CD8-positive, alpha-beta memory T cell (primary cell): ENCODE data around the gene DPYD. TPM values are rescaled to one million over a fixed set of nuclear protein-coding genes. Genes with fewer than 3 reads are reported as not detected.

ENCODE experiments used
- CTCF ChIA-PET: fragments of 350-600 bp; sonication (Branson Sonifier 250); formaldehyde crosslinking; loops from one replicate; lab custom pipeline; 2021; ENCODE audit warnings: antibody characterized with exemption; lab: Charles Lee
- POLR2A ChIA-PET: fragments of 350-600 bp; sonication (Branson Sonifier 250); formaldehyde crosslinking; loops from one replicate; lab custom pipeline; 2021; ENCODE audit warnings: antibody characterized with exemption; lab: Charles Lee
- DNase-seq, 5 donors: peaks; one replicate each; pipeline versions ENCODE4 v3.0.0 to v3.0.0-alpha.2; 2020 to 2022; ENCODE audit warnings: mixed read lengths in 1 of 5
- H3K27ac ChIP-seq: one replicate; pipeline ENCODE4 v1.7.0; 2013; ENCODE audit warnings: low read depth, mild to moderate bottlenecking, low read length, moderate library complexity
- H3K27me3 ChIP-seq: 2 replicates; pipeline ENCODE4 v1.7.0; 2013; ENCODE audit warnings: low read length, mild to moderate bottlenecking; ENCODE audit not compliant: insufficient read depth, poor library complexity, severe bottlenecking
- H3K36me3 ChIP-seq: 2 replicates; pipeline ENCODE4 v1.7.0; 2013; ENCODE audit warnings: mild to moderate bottlenecking, low read length, moderate library complexity; ENCODE audit not compliant: insufficient read depth
- H3K4me1 ChIP-seq: 2 replicates; pipeline ENCODE4 v1.7.0; 2013; ENCODE audit warnings: mild to moderate bottlenecking, low read length, moderate library complexity; ENCODE audit not compliant: insufficient read depth
- H3K4me3 ChIP-seq: 2 replicates; pipeline ENCODE4 v1.7.0; 2013; ENCODE audit warnings: mild to moderate bottlenecking, low read length
- H3K9me3 ChIP-seq: 2 replicates; pipeline ENCODE4 v1.7.0; 2013; ENCODE audit warnings: mild to moderate bottlenecking, low read length
- H3K27ac Mint-ChIP-seq, 8 donors: one replicate each; pipeline ENCODE4 v1.8.0; 2020 to 2021; ENCODE audit warnings: mixed read lengths in 8 of 8, mild to moderate bottlenecking in 6 of 8, inconsistent platforms in 3 of 8, moderate library complexity in 3 of 8
- H3K27me3 Mint-ChIP-seq, 2 donors: one replicate each; pipeline ENCODE4 v1.8.0; 2020 to 2021; ENCODE audit warnings: mixed read lengths in 2 of 2, mild to moderate bottlenecking in 1 of 2, moderate library complexity in 1 of 2
- H3K36me3 Mint-ChIP-seq, 3 donors: one replicate each; pipeline ENCODE4 v1.8.0; 2020 to 2021; ENCODE audit warnings: mixed read lengths in 3 of 3, inconsistent platforms in 1 of 3, mild to moderate bottlenecking in 1 of 3
- H3K4me1 Mint-ChIP-seq, 3 donors: one replicate each; pipeline ENCODE4 v1.8.0; 2020 to 2021; ENCODE audit warnings: mixed read lengths in 3 of 3, inconsistent platforms in 1 of 3, mild to moderate bottlenecking in 1 of 3
- H3K4me3 Mint-ChIP-seq, 7 donors: one replicate each; pipeline ENCODE4 v1.8.0; 2020 to 2021; ENCODE audit warnings: mixed read lengths in 7 of 7, mild to moderate bottlenecking in 6 of 7, moderate library complexity in 4 of 7, inconsistent platforms in 2 of 7
- H3K9me3 Mint-ChIP-seq, 5 donors: one replicate each; pipeline ENCODE4 v1.8.0; 2020 to 2022; ENCODE audit warnings: mixed read lengths in 5 of 5, mild to moderate bottlenecking in 3 of 5, moderate library complexity in 2 of 5, inconsistent platforms in 1 of 5
- polyA plus RNA-seq: library from polyadenylated mRNA; unstranded; fragments of 300-500 nt; fragmentation: Illumina TruSeq; gene quantifications from one replicate; pipeline ENCODE4 v1.2.3, GENCODE V29; 2021
- total RNA-seq, 2 experiments: library from RNA; stranded (reverse); gene quantifications; one replicate each; pipeline ENCODE4 v1.2.3, GENCODE V29; 2021

Gene DPYD
- total and polyA plus RNA-seq, 3 experiments from 2014 or later = 9.6 to 43.9 (median 10.3) TPM

DNA sequence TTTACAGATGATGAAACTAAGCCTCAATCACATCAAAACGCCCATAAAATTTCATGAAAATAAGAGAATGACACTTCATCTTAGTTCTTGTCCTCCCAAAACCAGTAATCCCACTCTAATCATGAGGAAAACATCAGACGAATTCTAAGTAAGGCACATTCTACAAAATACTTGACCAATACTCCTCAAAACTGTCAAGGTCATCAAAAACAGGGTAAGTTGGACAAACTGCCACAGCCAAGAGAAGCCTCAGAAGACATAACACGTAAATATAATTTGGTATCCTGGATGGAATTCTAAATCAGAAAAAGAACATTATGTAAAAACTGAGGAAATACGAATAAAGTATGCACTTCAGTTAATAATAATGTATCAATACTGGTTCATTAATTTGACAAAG is 128.2 kb downstream of the DPYD start:
- H3K36me3 Mint-ChIP-seq = peaks cover 0 to 4% (median 4%) of the 10 kb centered on the region in 3 donors
- Histone ChIP-seq H3K4me1 (peaks cover 8% of the 10 kb centered on the region), H3K27ac (no peak overlapping the region), H3K9me3 (no peaks in the 10 kb centered on the region), H3K36me3 (no peaks in the 10 kb centered on the region), H3K27me3 (no peaks in the 10 kb centered on the region), H3K4me3 (no peak overlapping the region)
- POLR2A ChIA-PET = no interaction called here
- H3K4me3 Mint-ChIP-seq = no peak overlapping the region
- no peaks in the 10 kb centered on the region for H3K27me3 Mint-ChIP-seq
- CTCF ChIA-PET = no interaction called here
- DNase-seq = no peak
- H3K27ac Mint-ChIP-seq = peak overlapping the region in 1 of 8 donors; percentile 52
- H3K4me1 Mint-ChIP-seq = peaks cover 43 to 66% (median 63%) of the 10 kb centered on the region in 3 donors
- H3K9me3 Mint-ChIP-seq = no peaks in the 10 kb centered on the region

GRCh38 chr1:97791251-97791650 is 129.6 kb downstream of the DPYD start:
- Histone ChIP-seq H3K27me3 (no peaks in the 10 kb centered on the region), H3K4me1 (peaks cover 8% of the 10 kb centered on the region), H3K9me3 (no peaks in the 10 kb centered on the region), H3K4me3 (no peak overlapping the region), H3K27ac (no peak overlapping the region), H3K36me3 (no peaks in the 10 kb centered on the region)
- peak overlapping the region in 5 of 7 donors; percentile 12 to 53 (median 26) for H3K4me3 Mint-ChIP-seq
- ChIA-PET POLR2A (no interaction called here), CTCF (no interaction called here)
- H3K9me3 Mint-ChIP-seq = no peaks in the 10 kb centered on the region
- peaks cover 41 to 58% (median 53%) of the 10 kb centered on the region in 3 donors for H3K4me1 Mint-ChIP-seq
- H3K27me3 Mint-ChIP-seq = no peaks in the 10 kb centered on the region
- peaks cover 0 to 2% (median 1%) of the 10 kb centered on the region in 3 donors for H3K36me3 Mint-ChIP-seq
- DNase-seq = no peak
- H3K27ac Mint-ChIP-seq = peak overlapping the region in 5 of 8 donors; percentile 10 to 76 (median 39)

DNA sequence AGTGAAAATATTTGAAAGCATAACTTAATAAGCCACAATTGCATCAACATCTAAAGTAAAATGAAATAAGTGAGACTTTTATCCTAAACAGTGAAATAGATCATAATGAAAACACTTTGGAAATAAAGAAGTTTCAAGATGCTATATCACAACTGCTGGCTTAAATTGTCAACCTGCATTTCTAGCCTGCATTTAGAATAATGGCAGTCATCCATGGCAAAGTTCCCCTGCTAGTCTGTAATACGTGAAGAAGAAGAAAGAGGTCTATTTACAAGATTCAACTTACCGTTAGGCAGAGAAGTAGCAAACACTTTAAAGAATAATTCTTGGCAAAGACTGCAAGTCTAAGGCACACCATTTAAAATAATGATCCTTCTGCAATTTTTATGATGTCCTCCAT is 133.6 kb downstream of the DPYD start:
- Histone ChIP-seq H3K27me3 (no peaks in the 10 kb centered on the region), H3K27ac (no peak overlapping the region), H3K4me3 (no peak overlapping the region), H3K4me1 (peaks cover 8% of the 10 kb centered on the region), H3K9me3 (no peaks in the 10 kb centered on the region), H3K36me3 (no peaks in the 10 kb centered on the region)
- no peak overlapping the region for H3K27ac Mint-ChIP-seq
- DNase-seq = no peak
- ChIA-PET CTCF (no interaction called here), POLR2A (no interaction called here)
- no peaks in the 10 kb centered on the region for H3K9me3 Mint-ChIP-seq
- peaks cover 0 to 12% (median 4%) of the 10 kb centered on the region in 3 donors for H3K36me3 Mint-ChIP-seq
- H3K4me3 Mint-ChIP-seq = no peak overlapping the region
- no peaks in the 10 kb centered on the region for H3K27me3 Mint-ChIP-seq
- H3K4me1 Mint-ChIP-seq = peaks cover 37 to 61% (median 45%) of the 10 kb centered on the region in 3 donors

DNA sequence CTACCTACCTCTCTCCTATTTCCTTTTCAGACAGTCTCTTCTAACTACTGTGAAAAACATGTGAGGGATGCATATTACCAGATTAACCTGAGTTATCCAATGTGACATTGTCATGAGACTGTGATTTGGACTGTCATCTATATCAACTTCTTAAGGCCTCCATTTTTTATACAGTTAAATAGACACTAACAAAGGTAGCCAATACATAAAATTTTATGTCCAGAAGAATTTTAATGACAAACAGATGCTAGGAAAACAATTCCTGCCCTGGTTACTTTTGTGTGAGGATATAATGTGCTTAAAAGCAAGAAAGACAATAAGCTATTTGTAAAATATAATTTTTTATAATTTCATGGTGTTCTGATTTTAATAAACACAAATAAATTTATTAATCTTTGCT is 136.2 kb downstream of the DPYD start:
- ChIA-PET POLR2A (no interaction called here), CTCF (no interaction called here)
- no peaks in the 10 kb centered on the region for H3K27me3 Mint-ChIP-seq

DNA sequence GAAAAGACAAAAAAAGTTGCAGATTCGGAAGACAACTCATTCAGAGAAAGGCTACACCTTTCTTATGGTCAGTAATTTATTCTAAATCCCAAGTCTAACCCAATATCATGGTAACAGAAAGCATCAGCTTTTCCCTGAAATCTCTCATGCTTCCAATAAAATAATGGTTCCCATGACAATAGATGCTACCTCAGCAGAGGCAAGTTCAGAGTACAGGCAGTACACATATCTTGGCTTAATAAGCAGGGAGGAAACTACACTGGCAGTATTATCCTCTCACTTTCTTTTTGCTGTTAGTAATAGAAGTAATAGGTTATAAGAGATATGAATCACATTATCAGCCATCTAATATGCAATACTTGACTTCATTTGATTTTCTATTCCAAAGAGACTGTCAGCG is 137.1 kb downstream of the DPYD start:
- Histone ChIP-seq H3K9me3 (no peaks in the 10 kb centered on the region), H3K36me3 (no peaks in the 10 kb centered on the region), H3K27me3 (no peaks in the 10 kb centered on the region), H3K27ac (no peak overlapping the region), H3K4me1 (no peaks in the 10 kb centered on the region), H3K4me3 (no peak overlapping the region)
- no peaks in the 10 kb centered on the region for H3K9me3 Mint-ChIP-seq
- peaks cover 17 to 33% (median 22%) of the 10 kb centered on the region in 3 donors for H3K4me1 Mint-ChIP-seq
- H3K4me3 Mint-ChIP-seq = no peak overlapping the region
- peak overlapping the region in 1 of 8 donors; percentile 41 for H3K27ac Mint-ChIP-seq
- ChIA-PET CTCF (no interaction called here), POLR2A (no interaction called here)
- H3K27me3 Mint-ChIP-seq = no peaks in the 10 kb centered on the region
- peaks cover 0 to 12% (median 2%) of the 10 kb centered on the region in 3 donors for H3K36me3 Mint-ChIP-seq
- DNase-seq = no peak

More for the DNA sequence above, 136.2 kb downstream of the DPYD start:
- Histone ChIP-seq H3K4me1 (no peaks in the 10 kb centered on the region), H3K9me3 (no peaks in the 10 kb centered on the region), H3K36me3 (no peaks in the 10 kb centered on the region), H3K27ac (no peak overlapping the region), H3K27me3 (no peaks in the 10 kb centered on the region), H3K4me3 (no peak overlapping the region)
- H3K4me1 Mint-ChIP-seq = peaks cover 22 to 42% (median 30%) of the 10 kb centered on the region in 3 donors
- H3K27ac Mint-ChIP-seq = no peak overlapping the region
- no peak overlapping the region for H3K4me3 Mint-ChIP-seq
- H3K36me3 Mint-ChIP-seq = peaks cover 0 to 12% (median 2%) of the 10 kb centered on the region in 3 donors
- no peaks in the 10 kb centered on the region for H3K9me3 Mint-ChIP-seq
- DNase-seq = no peak

GRCh38 chr1:97781762-97782337 is 139.0 kb downstream of the DPYD start:
- H3K9me3 Mint-ChIP-seq = no peaks in the 10 kb centered on the region
- no peak overlapping the region for H3K4me3 ChIP-seq
- H3K36me3 Mint-ChIP-seq = peaks cover 5 to 19% (median 7%) of the 10 kb centered on the region in 3 donors
- H3K27me3 Mint-ChIP-seq = no peaks in the 10 kb centered on the region
- no peak for DNase-seq
- no peak overlapping the region for H3K27ac ChIP-seq
- H3K27me3 ChIP-seq = no peaks in the 10 kb centered on the region
- POLR2A ChIA-PET = no interaction called here
- H3K9me3 ChIP-seq = no peaks in the 10 kb centered on the region
- H3K4me1 ChIP-seq = no peaks in the 10 kb centered on the region
- peaks cover 17 to 27% (median 19%) of the 10 kb centered on the region in 3 donors for H3K4me1 Mint-ChIP-seq
- CTCF ChIA-PET = no interaction called here
- no peak overlapping the region for H3K4me3 Mint-ChIP-seq
- H3K36me3 ChIP-seq = no peaks in the 10 kb centered on the region
- H3K27ac Mint-ChIP-seq = peak overlapping the region in 1 of 8 donors; percentile 20

- no peak for DNase-seq
- H3K36me3 Mint-ChIP-seq = peaks cover 5 to 24% (median 9%) of the 10 kb centered on the region in 3 donors
- ChIA-PET CTCF (no interaction called here), POLR2A (no interaction called here)
- peaks cover 17 to 27% (median 19%) of the 10 kb centered on the region in 3 donors for H3K4me1 Mint-ChIP-seq
- H3K9me3 Mint-ChIP-seq = no peaks in the 10 kb centered on the region
- no peak overlapping the region for H3K27ac ChIP-seq
- H3K27ac Mint-ChIP-seq = no peak overlapping the region
- no peaks in the 10 kb centered on the region for H3K27me3 Mint-ChIP-seq
- H3K4me1 ChIP-seq = no peaks in the 10 kb centered on the region
- no peak overlapping the region for H3K4me3 Mint-ChIP-seq
- H3K27me3 ChIP-seq = no peaks in the 10 kb centered on the region
- no peaks in the 10 kb centered on the region for H3K36me3 ChIP-seq
- H3K9me3 ChIP-seq = no peaks in the 10 kb centered on the region
- no peak overlapping the region for H3K4me3 ChIP-seq
These were observed 139.9 kb downstream of the DPYD start for GRCh38 chr1:97780884-97781283.

GRCh38 chr1:97778718-97779117 is 142.1 kb downstream of the DPYD start:
- Histone ChIP-seq H3K27ac (no peak overlapping the region), H3K4me3 (no peak overlapping the region), H3K27me3 (no peaks in the 10 kb centered on the region), H3K9me3 (no peaks in the 10 kb centered on the region), H3K4me1 (no peaks in the 10 kb centered on the region), H3K36me3 (no peaks in the 10 kb centered on the region)
- Mint-ChIP-seq H3K27me3 (no peaks in the 10 kb centered on the region), H3K4me1 (peaks cover 19 to 22% (median 19%) of the 10 kb centered on the region in 3 donors), H3K36me3 (peaks cover 15 to 28% (median 17%) of the 10 kb centered on the region in 3 donors), H3K4me3 (no peak overlapping the region), H3K27ac (no peak overlapping the region), H3K9me3 (no peaks in the 10 kb centered on the region)
- ChIA-PET CTCF (no interaction called here), POLR2A (no interaction called here)
- no peak for DNase-seq
